Astrocyte (in vitro differentiated cells and primary cell): ENCODE results near the gene SNX2.

Source experiments
- CTCF ChIP-seq: IDR thresholded peaks from 2 replicates; pipeline ENCODE4 v1.5.1; 2011; ENCODE audit warnings: low read depth, mild to moderate bottlenecking, inconsistent platforms, low read length, moderate library complexity; ENCODE audit not compliant: insufficient read depth
- EZH2 ChIP-seq: IDR thresholded peaks from 2 replicates; pipeline ENCODE4 v1.6.1; 2012; ENCODE audit warnings: mild to moderate bottlenecking, low read length, inconsistent platforms; ENCODE audit not compliant: insufficient read depth

GRCh38 chr5:122730456-122730855 is 44.4 kb upstream of the SNX2 start:
- TF ChIP-seq CTCF (no peak), EZH2 (no peak)
